Posterior cingulate gyrus (tissue), 11 donors: ENCODE measurements around the gene CREM.

ENCODE experiments used
- DNase-seq, 10 donors: peaks; one replicate each; pipeline versions ENCODE4 v3.0.0 to v3.0.0-alpha.2; 2020 to 2021; ENCODE audit warnings: mixed read lengths in 3 of 10
- intact Hi-C: fragments of 100-400 bp; cut with DNase I; formaldehyde crosslinking; loops from one replicate; pipeline ENCODE4 v1.15.1; 2023

The CREM gene

DNA sequence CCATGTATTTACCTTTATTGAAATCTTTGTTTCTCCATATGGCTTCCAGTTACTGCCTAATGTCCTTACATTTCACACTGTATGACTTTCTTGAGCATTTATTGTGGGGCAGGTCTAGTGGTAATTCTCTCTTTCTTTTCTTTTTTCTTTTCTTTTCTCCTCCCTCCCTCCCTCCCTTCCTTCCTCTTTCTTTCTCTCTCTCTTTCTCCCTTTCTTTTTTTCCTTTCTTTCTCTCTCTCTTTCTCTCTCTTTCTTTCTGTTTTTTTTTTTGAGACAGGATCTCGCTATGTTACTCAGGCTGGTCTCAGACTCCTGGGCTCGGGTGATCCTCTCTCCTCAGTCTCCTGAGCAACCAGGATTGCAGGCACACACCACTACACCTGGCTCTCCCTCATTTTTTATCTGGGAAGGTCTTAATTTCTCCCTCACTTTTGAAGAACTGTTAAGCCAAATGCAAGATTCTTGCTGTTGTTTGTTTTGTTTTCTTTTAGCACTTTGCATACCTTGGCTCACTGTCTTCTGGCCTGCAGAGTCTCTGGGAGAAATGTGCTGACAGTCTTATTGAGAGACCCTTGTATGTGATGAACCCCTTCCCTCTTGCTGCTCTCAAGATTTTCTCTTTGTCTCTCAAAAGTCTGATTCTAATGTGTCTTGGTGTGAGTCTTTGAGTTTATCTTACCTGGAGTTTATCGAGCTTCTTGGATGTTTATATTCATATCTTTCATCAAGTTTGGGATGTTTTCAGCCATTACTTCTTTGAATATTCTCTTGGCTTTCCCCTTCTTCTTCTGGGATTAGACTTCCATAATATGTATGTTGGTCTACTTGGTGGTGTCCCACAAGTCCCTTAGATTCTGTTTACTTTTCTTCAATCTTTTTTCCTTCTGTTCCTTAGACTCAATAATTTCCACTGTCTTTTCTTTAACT lies 130.7 kb downstream of the CREM start:
- intact Hi-C loops: no loop called here

GRCh38 chr10:35259769-35260397 lies 133.2 kb downstream of the CREM start:
- DNase-seq: no peak
- intact Hi-C loops: no loop called here

More for the DNA sequence above, 130.7 kb downstream of the CREM start:
- DNase-seq: no peak

DNA sequence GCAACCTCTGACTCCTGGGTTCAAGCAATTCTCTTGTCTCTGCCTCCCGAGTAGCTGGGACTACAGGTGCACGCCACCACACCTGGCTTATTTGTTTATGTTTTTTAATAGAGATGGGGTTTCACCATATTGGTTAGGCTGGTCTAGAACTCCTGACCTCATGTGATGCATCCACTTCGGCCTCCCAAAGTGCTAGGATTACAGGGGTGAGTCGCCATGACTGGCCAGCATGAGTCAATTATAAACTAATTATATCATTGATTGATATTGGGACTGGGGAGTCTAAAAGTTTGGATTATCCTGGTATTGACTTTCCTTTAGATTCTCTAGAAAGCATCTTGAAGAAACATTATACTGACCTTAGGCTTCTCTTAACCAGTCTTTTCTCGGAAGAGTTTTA lies 135.8 kb downstream of the CREM start:
- intact Hi-C loops: no loop called here
- no peak for DNase-seq
